NCI-H1694 (cell line): ENCODE data around the gene TCF7L1.

Source experiments
- DNase-seq: peaks from one replicate; lab custom pipeline; 2025; lab: John Stamatoyannopoulos, UW

Gene TCF7L1

DNA sequence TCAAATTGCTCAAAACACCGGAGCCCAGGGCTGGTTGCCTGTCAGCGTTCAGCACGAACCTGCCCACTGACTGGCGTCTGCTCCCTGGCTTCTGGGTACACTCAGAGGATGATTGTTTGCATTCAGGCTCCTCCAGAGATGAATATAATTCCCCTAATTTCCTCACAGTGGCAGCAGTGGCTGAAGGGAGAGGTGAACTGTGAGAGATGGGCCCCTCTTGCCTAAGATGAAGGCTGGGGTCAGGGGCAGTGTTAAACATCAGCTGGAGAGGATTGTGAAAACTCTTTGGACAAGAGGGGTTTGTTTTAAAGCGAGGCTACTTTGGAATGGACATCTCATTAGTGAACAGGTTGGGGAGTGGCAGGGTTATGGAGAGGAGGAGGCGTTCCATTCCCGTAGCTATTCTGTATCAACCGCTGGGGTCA is 31.0 kb downstream of the TCF7L1 start:
- no peak for DNase-seq

DNA sequence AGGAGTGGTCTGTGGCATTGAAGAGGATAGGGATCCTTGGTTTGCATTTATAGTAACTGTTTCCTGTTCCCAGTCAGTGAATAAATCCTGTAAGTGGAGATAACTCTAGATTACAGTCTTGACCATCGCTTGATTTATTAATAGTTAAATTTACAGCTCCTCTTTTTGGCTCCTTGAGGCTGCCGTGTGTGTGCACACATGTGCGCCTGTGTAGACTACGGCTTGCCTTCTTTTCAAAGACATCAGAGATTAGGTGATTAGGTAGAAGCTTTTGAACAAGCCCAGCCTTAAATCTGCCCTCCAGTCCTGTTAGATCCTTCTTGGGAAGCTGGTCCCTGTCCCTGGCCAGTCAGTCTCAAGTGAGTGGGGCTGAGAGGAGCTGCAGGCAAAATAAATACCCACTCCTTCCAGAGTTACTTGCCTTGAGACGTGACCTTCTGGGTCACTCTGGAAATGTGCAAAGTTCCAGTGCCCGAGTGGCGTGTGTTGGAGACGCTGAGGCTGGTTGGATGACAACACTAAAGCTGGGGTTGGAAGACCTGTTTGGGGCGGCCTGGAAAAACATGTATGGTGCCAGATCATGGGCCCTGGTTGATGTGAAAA is 32.0 kb downstream of the TCF7L1 start:
- no peak for DNase-seq

DNA sequence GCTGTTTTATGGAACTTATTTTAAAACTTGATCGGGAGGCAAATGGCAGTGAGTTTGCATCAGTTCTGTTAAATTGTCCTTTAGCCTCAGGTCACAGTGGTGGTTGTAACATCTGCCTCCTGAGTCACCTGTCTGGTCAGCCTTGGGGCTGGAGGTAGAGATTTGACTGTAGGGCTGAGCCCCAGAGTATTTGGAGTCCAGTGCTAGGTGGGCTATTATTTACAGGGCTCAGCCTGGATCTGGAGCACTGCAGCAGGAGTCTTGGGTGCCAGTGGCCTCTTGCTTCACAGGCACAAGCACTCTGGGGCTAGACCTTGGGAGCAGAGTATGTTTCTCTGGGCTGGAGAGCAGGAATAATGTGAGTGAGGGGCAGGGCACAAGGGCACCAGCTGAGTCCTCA is 32.8 kb downstream of the TCF7L1 start:
- no peak for DNase-seq

DNA sequence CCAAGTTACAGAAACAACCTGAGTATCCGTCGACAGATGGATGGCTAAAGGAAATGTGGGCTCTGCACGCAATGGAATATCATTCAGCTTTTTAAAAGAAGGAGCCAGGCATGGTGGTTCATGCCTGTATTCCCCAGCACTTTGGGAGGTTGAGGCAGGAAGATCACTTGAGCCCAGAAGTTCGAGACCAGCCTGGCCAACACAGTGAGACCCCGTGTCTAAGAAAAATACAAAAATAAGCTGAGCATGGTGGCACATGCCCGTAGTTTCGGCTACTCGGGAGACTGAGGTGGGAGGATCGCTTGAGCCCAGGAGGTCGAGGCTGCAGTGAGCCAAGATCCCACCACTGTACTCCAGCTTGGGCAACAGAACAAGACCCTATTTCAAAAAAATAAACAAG is 34.3 kb downstream of the TCF7L1 start:
- no peak for DNase-seq

DNA sequence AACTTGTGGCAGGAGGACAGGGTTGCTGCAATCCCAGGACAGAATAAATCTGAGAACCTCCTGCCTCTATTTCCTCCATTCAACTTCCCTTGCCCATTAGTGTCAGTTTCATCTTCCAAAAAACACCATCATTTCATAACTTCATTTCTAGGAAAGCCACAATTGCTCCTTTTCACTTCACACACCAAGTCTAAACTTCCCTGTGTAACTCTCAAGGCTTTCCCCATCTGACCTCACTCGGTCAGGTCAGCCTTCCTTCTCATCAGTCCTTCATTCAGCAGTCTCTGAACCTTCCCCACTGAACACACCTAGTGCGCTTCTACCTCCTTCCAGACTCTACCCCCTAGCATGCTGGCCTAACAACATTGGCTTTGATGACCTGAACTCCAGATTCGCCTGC is 35.8 kb downstream of the TCF7L1 start:
- no peak for DNase-seq

DNA sequence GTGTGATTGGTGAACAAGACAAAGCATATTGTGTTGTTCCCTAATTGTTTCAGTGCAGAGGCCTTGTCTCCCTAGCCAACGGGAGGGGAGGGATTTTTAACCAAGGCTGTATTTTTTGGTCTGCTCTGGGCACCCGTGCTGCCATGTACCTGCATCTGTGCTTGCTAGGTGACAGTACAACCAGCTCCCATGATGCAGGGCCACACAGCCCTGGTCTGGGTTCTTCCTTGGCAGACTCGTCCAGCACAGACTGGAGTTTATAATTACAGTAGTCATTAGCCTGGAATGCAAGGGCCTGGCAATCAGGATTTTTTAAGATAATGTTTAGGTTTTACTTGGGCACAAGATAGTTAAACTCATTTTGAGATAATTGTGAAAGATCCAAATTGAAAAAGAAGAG is 36.4 kb downstream of the TCF7L1 start:
- DNase-seq = no peak

DNA sequence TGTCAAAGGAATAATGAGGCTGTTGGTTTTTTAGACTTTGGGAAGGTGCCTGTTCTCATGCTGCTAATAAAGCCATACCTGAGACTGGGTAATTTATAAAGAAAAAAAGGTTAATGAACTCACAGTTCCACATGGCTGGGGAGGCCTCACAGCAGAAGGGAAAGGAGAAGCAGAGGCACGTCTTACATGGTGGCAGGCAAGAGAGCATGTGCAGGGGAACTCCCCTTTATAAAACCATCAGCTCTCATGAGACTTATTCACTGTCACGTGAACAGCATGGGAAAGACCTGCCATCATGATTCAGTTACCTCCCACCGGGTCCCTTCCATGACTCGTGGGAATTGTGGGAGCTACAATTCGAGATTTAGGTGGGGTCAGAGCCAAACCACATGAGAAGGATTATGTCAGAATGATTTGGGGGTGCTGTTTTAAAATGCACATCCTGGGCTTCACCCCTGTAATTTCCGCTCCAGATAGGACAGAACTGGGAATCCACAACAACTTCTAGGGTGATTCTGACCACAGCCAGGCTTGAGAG is 37.8 kb downstream of the TCF7L1 start:
- DNase-seq = no peak

DNA sequence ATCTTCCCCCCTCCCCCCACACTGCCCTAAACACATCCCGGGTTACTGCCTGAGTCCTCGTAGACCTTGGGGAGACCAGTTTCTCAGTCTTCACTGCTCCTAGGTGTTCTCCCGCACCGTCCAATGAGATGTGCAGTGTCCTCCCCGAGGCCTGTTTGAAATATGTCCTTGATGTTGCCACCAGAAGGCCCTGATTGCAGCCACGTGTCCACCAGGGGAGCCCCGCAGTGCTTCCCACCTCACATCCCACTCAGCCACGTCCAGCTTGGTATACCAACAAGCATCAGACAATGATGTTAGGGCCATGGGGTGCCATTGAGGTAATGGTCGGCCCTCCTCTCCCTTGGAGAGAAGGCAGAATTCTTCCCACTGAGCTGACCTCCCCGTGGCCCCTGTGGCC is 38.7 kb downstream of the TCF7L1 start:
- no peak for DNase-seq

DNA sequence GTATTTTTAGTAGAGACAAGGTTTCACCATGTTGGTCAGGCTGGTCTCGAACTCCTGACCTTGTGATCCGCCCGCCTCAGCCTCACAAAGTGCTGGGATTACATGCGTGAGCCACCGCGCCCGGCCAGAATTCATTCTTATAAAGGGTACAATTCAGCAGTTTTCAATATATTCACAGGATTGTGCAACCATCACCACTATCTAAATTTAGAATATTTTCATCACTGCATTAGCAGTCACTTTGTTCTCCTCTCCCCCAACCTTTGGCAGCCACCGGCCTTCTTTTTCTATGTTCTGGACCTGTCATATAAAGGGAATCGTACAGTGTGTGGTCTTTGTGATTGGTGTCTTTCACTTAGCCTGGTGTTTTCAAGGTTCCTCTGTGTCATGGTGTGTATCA is 40.7 kb downstream of the TCF7L1 start:
- DNase-seq = no peak

DNA sequence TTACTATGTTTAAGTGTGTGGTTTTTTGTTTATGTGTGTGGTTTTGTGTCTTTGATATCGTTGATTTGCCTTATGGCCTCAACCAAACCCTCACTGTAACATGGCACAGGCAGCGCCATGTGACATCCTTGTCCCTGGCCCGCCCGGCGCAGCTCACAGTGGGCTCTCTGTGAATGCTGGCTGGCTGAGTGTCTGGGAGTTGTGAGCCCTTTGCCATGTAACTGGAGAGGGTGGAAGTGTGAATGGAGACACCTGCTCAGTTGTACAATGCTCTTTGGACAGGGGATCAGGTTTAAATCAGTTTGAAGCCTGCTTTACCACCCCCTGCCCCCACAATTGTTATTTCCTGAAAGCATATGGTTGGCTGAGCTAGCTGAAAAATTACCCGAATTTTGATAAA is 41.8 kb downstream of the TCF7L1 start:
- DNase-seq = no peak

DNA sequence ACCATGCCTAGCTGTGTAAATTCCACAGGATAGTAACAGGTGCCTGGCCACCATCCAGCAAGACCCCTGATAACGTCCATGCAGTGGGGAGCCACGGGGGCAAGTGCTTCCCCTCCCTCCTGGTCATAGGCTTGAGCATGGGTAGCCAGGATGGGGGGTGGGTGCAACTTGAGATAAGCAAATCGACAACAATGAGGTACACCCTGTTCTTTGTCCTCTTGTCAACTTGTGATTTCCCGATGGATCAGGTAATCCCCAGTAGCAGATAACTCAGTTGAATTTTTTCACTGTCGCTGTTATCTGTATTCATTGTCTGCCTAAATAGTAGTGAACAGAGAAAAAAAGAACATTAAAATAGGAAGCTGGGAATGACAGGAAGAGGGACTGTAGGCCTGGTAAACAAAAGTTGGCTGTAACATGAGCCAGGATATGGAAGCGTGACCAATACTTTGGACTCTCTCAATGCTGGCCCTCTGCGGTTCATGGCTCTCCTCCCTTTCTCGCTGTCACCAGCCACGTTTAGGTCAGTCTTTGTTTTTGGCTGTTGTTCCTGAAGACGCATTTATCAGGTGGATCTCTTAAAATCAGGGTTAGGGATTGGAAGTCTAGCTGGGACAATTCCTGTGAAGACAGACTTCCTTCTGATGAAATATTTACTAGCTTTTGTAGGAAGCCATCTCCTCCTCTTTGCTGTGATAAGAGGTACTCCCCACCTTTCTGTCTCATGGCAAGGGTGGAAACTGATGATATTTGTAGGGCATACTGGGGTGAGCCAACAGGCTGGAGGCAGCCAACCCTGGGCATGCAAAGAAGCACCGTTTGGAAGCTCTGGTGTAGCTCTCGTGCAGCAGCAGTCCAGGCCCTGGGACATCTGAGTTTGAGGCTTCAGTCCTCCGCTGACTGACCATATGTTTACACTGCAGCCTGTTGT is 42.4 kb downstream of the TCF7L1 start:
- no peak for DNase-seq

DNA sequence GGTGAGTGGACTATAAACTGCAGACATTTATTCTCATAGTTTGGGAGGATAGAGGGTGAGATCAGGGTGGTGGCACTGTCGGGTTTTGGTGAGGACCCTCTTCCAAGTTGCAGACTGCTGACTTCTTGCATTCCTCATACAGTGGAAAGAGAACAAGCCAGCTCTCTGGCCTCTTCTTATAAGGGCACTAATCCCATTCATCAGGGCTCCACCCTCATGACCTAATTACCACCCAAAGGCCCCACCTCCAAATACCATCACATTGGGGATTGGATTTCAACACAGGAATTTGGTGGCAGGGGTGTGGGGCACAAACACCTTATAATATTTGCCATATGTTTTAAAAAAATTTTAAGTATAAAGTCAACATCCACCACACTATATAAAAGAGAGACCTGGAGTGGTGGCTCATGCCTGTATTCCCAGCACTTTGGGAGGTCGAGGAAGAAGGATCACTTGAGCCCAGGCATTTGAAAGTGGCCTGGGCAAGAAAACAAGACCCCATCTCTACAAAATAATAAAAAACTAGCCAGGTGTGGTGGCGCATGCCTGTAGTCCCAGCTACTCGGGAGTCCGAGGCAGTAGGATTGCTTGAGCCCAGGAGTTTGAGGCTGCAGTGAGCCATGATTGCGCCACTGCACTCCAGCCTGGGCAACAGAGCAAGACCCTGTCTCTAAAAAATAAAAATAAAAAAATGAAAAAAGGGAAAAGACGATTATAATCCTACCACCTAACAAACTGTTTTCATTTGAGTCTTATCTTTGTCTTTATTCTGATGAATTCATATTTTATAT is 44.0 kb downstream of the TCF7L1 start:
- no peak for DNase-seq

DNA sequence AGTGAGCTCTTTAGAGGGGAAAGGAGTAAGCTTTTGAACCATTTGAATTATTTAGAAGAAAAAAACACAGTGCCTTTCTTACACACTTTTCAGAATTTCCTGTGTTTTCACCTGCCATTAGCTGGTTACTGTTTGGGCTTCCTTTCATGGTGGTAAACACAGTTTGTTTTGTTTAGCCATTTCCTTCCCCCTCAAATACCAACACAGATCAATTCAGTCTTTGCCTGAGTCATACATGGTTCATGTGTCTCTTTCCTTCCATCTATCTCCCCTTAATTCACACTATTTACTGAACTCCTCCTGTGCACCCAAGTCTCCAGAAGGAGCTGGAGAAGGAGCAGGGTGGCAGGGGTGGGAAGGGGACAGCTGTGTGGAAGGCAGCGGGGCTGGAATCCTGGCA is 45.0 kb downstream of the TCF7L1 start:
- DNase-seq = no peak

DNA sequence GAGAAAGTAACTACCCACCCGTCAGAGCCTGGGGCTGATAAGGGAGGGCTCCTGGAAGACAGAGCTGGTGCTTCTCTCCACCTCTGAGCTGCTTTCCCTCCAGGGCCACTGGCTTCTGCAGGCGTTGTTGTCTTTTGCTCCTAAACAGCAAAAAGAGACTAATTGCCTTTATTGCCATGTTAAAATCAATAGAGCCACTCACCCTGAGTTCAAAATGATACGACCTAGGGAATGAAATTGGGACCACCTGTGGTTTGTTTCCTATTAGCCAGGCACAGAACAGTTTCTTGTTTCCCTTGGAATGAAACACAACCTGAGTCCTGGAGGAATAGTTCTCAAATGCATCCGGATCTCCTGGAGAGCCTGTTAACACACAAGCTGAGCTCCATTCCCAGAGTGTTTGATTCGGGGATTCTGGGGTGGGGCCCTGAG is 45.8 kb downstream of the TCF7L1 start:
- DNase-seq = no peak

DNA sequence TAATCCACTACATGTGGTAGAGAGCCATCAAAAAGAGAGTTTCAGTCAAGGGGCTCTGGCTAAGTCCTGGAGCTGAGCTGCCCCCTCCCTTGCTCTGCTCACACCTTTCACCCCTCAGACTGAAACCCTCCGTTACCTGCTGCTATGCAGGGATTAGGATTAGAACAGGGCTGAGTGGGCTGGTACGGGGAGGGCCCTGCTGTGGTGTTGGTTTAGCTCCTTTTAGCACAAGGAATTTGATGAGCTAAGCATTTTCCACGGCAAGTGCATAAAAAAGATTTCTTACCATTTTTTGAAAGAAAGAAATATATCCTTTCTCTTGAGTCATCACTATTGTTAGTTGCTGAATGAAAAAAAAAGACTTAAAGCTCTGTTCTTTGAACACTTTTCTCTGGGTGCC is 46.3 kb downstream of the TCF7L1 start:
- DNase-seq = no peak

DNA sequence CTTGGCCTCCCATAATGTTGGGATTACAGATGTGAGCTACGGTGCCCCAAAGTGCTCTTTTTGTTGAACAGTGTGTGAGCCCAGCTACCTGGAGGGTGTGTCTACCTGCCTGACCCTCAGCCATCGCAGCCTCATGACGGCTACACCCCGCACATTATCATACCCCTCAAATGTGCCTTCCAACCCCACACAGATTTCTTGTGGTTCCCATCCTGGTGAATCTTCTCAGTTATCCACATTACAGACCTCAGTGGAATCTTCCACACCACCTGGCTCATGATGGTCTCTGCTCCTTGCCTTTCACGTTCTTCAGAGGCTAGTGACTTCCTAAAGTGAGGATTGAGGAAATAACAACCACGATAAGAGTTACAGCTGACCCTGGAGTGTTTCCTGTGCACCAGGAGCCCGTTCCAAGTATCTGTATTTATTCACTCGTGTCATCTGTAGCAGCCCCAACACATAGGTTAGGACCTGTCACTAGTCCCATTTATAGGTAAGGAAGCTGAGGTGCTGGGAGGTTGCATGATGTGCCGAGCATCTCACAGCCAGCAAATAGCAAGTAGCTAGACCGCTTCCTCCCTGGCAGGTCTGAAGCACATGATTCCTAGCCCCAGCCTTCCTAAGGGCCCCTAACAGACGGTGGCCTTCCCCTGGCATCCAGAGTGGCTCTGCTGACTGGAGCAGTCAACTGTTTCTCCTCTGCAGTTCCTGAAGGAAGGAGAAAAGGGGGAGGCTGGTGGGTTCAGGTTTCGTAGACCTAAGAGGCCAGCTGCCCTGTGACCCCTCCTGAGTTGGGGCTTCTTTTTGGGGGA is 47.3 kb downstream of the TCF7L1 start:
- no peak for DNase-seq

DNA sequence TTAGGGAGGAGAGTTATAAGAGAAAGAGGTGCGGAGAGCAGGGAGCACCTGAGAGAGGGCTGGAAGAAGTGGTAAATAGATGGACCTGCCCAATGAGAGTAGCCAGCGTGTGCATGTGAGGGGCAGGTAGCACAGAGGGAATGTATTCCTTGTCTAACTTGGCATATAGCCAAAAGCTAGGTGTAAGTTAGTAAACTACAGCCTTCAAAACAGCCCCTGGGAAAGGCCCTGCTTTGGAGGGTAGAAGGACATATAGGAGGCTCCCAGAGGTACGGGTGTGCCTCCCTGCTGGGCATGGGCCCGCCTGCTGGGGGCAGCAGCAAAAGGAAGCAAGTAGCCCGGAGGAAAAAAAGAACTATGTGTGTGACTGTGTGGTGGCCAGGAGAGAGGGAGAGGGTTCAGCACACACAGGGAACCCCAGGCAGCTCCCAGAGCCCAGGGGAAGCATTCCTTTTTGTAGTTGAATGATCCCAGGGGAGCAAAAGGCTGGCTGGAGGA is 48.0 kb downstream of the TCF7L1 start:
- DNase-seq = no peak

DNA sequence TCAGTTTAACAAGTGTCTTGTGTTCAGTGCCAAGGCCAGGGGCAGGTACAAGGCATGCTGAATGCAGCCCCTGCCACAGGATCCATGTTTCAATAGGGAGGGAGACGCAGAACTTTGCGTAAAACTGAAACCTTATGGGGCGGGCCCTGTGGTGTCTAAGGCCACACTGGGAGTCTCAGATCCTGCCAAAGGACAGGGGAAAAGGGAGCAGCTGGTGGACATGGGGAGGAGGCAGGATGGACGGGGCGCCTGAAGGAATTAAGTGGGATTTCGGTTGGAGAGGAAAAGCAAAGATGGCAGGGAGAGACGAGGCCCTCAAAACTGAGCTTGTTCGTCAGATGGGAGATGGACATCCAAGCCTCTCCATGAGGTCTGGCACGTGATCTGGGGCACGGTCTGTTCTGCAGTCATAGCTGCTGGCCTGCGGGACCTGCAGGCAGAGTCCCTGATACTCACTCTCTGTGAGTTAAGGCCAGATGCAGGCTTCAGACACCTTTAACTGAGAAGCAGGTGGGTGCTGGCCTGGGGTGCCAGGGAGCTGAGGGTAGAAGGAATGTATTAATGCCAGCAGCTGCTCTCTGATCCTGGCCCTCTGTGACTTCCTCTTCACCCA is 48.8 kb downstream of the TCF7L1 start:
- no peak for DNase-seq

DNA sequence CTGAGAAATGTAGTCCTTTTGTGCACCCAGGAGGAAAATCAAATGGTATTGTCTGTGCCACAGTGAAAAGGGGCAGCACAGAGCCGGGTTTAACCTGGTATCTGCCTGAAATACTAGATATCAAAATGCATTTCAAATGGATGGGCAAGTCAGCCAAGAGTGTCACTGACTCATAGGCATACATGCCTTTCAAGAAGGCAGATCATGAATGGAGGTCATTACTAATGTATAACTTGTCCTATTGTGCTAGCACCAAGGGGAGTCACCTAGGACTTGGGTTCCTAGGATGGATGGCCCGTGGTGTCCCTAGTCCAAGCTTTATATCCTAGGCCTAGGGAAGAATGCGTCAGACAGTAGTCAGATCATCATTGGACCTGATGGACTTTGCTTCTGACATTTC is 49.9 kb downstream of the TCF7L1 start:
- DNase-seq = no peak

DNA sequence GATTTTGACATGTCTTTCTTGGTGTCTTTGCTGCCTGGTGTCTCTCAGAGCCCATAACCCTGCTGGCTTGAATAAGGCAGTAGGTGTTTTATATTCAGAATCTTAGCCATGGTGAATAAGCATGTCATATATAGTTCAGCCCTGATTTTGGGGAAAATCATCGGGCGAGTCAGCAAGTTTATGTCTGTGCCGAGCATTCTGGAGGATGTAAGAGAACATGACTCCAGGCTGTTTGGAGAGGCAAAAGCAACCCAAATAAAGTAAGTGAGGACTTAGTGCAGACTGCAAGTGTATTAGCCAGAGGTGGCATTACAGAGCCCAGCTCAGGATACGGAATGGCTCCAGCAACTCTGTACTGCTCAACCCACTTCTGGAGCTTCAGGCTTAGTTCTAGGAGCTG is 50.3 kb downstream of the TCF7L1 start:
- DNase-seq = no peak

DNA sequence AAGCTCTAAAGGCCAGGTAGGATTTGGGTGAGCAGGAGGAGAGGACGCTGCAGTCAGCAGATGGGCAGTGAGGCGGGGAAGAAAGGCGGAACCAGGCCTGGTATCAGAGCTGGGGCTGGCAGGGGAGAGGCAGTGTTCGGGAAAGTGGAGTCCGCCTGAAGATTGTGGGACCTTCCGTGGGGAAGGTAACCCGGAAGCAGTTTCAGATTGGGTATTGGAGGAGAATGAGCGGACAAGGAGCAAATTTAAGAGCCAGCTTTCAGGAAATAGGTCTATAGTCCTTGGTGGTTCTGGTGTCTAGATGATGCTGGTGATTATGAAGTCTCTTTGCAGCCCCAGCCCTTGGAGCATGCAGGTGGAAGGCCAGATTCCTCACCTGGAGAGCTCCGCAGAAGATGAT is 51.0 kb downstream of the TCF7L1 start:
- no peak for DNase-seq
